Stimulated activated CD8-positive, alpha-beta memory T cell treated with anti-CD3 and anti-CD28 coated beads, Interleukin-4, amount 100 ng/mL, for 24 hours (primary cell): ENCODE measurements around the gene RIC3.

ENCODE experiments used
- DNase-seq: peaks from one replicate; pipeline ENCODE4 v3.0.0-alpha.2; 2020; ENCODE audit warnings: low read depth

The RIC3 gene

DNA sequence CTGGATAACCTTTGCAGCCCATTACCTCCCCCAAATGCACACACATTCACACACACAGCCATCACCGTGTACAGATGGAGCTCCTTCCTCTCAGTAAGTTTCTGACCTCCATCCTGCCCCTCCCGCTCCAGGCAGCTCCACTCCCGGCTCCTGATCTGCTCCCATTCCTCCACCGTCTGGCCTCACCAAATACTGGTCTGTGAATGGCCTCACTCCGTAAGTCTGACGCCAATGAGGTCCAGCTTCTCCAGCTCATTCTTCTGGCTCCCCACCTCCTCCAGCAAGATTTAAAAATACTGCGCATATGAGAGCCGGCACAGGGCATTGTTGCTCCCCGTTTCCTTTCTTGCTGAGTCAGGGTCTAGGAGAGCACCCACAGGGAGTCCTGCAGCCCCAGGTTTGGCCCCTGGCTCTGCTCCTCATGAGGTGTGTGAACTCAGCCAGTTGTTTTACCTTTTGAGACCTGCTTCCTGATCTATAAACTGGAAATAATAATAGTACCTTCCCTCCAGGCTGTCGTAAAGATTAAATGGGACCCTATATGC, 101.8 kb downstream of the RIC3 start:
- DNase-seq, result no peak

DNA sequence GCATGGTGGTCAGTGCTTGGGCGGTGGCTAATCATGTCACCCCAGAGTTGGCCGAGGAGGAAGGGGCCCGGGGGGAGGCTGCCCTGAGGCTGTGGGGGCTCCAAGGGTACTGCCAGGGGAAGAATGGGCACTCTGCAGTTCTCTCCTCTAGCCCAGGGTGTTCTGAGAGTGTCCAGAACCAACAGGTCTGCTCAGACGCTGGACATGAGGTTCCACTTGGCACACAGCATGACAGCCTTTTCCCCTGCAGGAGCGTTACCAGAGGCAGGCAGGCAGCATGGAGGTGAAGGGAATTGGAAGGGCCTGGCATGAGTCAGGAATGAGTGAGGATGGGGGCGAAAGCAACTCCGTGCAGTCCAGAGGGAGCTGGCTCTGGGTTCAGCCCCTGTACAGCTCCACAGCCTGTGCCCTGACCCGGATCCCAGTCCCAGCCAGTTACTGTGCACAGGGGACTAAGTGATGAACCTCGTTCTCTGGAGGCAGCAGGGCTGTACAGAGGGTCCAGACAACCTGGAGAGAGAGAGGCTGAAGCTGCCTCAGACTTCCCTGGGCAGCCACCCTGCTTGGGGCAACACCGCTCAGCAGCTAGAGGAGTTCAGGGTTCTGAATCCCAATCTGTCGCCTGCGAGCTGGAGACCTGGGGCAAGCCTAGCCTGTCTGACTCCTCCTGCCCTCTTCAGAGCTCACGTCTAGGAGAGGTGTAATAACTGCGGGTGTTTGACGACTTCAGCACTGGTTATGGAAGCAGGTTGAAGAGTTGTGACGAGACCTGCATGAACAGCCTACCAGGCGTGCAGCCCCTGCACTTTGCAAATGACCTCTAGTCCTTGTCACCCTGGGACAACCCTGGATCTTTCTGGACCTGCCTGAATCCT, 102.6 kb downstream of the RIC3 start:
- no peak for DNase-seq

DNA sequence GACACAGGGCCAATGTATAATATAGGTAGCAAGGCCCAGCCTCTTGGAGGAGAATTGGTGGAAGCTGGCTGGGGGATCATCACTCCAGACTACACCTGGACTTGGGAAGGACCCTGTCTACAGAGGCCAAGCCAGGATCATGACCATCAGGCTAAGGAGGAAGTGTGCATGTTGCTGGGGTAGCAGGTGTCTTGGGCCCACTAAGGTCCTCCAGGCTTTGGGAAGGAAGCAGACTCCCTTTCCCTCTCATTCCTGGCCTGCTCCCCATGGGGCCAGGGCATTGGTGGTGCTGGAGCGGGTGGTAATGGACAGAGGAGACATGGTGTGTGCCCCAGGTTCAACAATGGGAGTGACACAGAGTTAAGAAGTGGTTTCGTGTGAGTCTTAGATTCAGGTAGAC, 103.8 kb downstream of the RIC3 start:
- no peak for DNase-seq

DNA sequence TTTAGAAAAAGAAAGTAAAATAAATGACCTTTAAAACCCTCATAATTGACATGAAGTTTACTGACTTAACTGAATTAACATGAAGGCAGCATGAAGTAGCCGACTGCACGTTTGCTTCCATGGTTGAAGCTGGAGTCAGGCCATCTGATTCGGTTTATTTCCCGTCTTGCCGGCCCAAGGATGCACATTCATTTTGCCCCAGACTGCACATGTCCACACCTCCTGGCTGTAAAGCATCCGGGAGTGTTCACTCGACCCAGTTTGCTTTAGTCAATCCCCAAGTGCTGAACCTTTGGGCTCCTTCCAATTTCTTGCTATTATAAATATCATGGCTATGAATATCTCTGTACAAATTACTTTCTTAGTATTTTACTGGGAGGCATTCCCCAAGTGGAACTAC, 105.5 kb downstream of the RIC3 start:
- DNase-seq, result no peak

DNA sequence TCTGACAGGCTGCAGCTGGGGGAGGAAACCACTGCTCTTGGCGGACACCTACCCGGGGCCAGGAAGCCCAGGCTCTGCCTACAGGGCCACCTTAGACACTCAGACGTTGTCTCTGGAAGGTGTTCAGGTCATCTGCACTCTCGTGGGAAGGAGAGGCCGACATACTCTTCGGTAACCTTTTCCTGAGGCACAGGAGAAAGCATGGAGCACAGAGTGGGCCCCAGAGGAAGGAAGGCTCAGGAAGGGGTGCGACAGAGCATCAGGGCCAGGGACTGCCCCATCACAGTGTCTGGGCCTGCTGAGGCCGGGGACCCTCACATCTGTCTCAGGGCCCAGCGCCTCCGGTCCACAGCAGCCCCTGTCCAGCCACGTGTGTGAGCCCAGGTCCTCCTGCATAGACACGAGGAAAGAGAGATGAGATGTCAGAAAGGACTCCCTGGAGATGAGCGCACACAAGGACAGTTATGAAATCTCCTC, 106.0 kb downstream of the RIC3 start:
- no peak for DNase-seq

DNA sequence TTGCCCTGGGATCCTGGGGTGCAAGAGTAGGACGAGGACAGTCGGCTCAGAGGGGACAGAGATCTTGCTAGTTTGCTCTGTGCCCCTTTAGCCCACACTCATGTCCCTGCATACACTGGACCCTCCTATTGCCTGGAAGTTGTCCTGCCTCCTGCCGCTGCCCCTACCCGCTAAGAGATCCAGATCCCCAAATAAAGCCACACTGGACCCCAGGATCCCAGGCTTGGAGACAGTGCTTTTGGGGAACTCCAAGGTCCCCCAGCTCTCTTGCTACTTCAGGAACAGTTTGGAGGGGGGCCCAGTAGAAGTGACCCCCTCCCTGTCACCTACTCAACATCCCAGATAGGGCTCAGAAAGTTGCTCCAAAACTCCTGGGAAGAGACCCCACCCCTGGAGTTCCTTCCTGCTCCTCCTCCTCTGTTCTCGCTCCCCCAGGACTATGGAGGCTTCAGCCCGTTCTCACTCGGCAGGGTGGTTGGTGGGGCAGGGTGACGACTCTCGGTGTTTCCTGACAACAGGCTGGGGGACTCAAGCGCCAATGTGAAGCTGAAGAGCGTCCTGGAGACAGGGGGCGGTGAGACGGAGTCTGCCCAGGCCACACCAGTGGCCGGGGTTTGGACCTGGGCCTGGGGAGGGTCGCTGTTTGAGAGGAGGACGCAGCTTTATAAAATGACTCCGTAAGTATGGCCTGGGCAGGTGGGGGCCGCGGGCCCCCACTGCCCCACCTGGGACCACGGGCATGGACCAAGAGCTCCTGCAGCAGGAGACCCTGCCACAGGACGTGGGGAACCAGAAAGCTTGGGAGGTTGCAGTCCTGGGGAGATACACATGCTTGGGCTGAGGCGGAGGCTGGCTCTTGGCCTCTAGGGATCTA, 107.0 kb downstream of the RIC3 start:
- no peak for DNase-seq

DNA sequence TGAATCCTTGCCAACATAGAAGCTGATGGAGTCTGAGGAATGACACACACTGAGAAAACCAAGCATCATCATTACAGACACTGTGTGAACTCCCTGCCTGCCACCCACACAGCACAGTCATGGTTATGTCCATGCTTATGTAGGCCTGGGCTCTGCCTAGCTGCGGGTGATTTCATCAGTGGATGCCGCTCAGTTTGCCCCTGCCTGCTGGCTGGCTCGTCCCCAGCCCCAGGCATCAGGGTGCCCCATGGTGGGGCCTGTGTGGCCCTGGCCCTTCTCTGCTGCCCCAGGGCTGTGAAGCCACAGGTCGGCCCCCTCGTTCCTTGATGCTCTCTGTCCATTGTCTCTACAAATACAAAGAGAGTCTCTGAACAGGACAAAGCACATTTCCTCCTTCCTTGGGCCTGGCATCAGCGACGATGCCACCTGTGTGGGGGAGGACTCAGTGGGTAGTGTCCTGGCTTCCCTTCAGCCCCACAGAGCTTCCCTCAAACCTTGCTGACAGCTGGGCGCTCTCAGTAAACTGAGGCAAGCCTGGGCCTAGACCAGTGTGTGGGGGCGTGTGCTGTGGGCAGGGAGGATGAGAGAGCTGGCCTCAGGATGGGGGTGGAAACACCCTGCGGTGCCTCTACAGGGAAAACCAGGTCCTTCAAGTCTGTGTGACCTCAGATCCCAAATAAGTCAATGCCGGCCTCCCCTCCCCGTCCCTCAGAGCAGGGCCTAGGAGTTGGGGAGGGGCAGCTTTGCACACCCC, 107.8 kb downstream of the RIC3 start:
- no peak for DNase-seq

DNA sequence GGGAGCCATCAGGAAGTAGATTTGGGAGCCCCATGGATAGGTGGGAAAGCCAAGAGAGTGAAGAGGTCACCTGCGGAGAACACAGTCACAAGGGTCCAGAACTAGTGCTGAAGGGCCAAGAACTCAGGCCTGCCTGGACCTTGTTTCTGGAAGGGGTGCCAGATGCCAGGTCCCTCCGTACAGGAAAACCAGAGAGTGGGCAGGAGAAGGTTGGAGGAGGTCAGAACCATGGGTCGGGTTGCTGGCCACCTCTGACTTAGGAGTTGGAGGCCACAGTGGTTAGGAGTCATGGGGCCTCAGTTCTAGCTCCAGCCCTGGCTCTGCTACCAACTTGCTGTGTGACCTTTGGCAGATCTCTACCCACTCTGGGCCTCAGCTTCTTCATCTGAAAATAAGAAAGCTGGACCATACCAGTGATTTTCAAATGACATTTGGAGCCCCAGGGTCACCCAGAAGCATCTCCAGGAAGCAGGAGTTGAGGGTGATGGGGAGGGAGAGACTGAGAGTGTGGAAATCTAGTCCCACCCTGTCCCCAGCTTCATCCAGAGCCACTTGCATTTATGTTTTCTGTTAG, 108.6 kb downstream of the RIC3 start:
- no peak for DNase-seq

DNA sequence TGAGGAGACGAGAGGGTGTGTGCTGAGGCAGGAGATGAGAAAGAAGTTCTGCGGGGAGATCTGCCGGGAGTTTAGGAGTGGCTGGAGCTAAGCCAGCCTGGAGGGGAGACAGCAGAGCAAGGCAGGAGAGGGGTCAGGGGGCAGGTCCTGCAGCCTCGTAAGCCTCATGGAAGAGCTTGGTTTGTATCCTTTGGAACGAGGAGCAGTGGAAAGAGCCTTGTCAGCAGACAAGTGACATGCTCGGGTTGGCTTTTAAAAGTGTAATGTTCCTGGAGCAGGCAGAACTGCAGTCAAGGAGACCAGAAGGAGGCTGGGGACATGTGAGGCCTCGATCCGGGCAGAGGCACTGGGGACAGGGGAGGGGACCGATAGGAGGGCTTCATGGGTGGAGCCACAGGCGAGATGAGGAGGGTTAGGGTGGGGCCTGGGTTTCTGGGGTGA, 109.2 kb downstream of the RIC3 start:
- DNase-seq, result no peak

DNA sequence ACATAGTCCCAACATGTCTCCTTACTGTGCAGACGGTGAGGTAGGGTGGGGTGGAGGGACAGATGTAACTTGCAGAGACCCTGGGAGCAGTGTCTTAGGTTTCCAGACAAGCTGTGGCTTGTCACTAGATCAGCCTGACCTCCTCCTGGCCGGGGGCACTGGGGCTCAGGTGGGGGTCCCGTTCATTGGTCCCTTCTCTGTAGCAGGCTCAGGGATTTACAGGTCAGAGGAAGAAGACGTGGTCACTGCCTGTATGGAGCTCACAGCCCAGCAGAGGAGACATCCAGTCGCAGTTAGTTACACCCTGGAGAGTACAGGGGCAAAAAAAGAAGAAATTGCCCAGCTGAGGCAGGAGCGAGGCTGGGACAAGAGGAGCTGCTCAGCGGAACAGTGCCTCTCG, 109.8 kb downstream of the RIC3 start:
- DNase-seq, result no peak

DNA sequence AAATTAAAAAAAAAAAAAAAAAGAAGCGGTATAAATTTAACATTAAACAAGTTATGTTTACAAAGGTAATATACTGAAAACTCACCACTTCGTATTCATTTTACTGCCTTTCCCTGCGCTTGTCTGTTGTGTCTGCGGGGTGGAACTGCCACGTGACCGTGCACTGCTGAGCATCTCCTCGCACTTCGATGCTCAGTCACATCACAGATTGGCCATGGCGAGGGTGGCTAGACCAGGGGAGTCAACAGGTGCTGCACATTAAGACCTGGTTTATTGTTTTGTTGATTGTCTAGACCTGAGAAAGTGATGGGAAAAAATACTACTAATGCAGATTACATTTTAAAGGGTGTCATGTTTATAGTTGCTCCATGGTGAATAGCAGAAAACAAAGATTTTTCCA, 110.6 kb downstream of the RIC3 start:
- no peak for DNase-seq

DNA sequence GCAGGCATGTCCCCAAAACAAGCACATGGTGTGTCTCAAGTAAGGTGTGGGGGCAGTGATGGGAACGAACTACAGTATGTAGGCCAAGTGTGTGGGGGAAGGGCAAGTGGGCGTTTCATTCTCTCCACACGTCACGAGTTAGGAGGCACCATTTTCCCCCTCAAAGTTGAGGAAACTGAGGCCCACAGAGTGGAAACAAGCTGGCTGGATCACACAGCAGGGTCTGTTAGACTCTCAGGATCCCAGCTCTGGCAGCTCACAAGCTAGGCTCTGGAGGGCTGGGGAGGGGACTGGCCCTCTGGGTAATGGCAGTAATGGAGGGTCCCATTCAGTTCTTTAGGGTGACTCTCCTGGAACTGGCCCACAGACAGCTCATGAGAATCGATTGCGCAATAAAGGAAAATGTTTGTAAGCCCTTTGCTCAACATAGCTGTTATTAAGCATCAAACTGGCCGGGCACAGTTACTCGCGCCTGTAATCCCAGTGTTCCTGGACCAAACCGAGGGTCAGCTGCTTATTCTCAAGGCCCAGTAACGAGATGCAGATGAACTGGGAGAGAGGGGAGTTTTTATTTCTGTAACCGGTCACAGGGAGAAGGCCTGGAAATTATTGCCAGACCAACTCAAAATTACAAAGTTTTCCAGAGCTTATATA, 111.9 kb downstream of the RIC3 start:
- no peak for DNase-seq
